C4-2B (cell line): ENCODE results near the gene CEBPE.

ENCODE experiments used
- H3K27ac ChIP-seq: fragments of 450-650 bp; 2 replicates; pipeline ENCODE4 v1.5.1; 2017
- ZFX ChIP-seq: fragments of 450-650 bp; IDR thresholded peaks from 2 replicates; pipeline ENCODE4 v1.6.1; 2017
- TF ChIP-seq, protein P1 (sequence below): fragments of 450-650 bp; conservative IDR thresholded peaks from 2 replicates; pipeline ENCODE4 v1.5.1; 2017; ENCODE audit warnings: mild to moderate bottlenecking

The CEBPE gene

DNA sequence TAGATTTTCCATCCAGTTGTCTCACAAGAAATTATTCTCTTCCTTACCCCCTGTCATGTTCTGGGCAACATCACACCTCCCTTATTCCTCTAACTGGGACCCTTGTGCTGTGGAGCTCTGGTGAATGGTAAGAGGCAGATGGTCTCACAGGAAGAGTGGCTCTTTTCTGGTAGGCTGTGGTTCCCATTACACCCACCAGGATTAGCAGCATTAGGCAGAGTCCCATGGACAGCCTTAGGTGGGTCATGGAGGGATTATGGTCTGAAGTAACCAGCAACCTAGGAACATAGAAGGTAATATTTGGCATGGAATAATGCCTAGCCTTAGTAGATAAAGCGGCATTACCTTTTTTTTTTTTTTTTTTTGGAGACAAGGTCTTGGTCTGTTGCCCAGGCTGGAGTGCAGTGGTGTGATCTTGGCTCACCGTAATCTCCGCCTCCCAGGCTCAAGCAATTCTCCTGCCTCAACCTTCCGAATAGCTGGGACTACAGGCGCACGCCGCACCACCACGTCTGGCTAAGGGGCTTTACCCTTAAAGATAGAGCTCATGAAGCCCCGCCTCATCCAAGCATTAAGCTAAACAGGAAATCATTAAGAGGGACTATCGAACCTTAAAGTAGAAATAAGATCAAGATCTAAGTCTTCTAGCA, 19.7 kb downstream of the CEBPE start:
- no peak overlapping the region for H3K27ac ChIP-seq
- no peak for TF ChIP-seq ZFX

DNA sequence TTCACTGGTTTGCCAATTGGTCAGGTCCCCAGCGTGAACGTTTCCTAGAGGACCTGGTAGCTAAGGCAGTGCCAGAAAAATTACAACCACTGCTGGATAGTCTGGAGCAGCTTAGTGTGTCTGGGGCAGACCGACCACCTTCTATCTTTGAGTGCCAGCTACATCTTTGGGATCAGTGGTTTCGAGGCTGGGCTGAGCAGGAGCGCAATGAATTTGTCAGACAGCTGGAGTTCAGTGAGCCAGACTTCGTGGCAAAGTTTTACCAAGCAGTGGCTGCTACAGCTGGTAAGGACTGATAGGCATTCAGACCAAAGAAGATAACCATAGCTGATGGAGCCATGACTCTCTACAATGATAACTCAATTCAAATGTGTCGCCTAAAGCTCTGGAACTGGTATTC, 21.3 kb downstream of the CEBPE start:
- H3K27ac ChIP-seq = no peak overlapping the region
- TF ChIP-seq, protein P1, sequence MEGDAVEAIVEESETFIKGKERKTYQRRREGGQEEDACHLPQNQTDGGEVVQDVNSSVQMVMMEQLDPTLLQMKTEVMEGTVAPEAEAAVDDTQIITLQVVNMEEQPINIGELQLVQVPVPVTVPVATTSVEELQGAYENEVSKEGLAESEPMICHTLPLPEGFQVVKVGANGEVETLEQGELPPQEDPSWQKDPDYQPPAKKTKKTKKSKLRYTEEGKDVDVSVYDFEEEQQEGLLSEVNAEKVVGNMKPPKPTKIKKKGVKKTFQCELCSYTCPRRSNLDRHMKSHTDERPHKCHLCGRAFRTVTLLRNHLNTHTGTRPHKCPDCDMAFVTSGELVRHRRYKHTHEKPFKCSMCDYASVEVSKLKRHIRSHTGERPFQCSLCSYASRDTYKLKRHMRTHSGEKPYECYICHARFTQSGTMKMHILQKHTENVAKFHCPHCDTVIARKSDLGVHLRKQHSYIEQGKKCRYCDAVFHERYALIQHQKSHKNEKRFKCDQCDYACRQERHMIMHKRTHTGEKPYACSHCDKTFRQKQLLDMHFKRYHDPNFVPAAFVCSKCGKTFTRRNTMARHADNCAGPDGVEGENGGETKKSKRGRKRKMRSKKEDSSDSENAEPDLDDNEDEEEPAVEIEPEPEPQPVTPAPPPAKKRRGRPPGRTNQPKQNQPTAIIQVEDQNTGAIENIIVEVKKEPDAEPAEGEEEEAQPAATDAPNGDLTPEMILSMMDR = no peak
- TF ChIP-seq ZFX = no peak

GRCh38 chr14:23095196-23096108, 23.6 kb downstream of the CEBPE start, which contains the start of gene C14orf119:
Gene C14orf119 (plus strand): TSS chr14:23095505. CDS start chr14:23097659, 2,154 bp downstream.
- TF ChIP-seq, protein P1 = no peak
- TF ChIP-seq ZFX = no peak
- H3K27ac ChIP-seq = peak within 1 kb of the TSS; percentile 87

GRCh38 chr14:23094666-23095195, 24.3 kb downstream of the CEBPE start, which contains the start of gene ACIN1:
Gene ACIN1 (minus strand): TSS chr14:23095136. CDS start chr14:23095112, 24 bp downstream.
- TF ChIP-seq, protein P1 = no peak; the same call in 1 of the 2 replicates
- no peak for TF ChIP-seq ZFX

DNA sequence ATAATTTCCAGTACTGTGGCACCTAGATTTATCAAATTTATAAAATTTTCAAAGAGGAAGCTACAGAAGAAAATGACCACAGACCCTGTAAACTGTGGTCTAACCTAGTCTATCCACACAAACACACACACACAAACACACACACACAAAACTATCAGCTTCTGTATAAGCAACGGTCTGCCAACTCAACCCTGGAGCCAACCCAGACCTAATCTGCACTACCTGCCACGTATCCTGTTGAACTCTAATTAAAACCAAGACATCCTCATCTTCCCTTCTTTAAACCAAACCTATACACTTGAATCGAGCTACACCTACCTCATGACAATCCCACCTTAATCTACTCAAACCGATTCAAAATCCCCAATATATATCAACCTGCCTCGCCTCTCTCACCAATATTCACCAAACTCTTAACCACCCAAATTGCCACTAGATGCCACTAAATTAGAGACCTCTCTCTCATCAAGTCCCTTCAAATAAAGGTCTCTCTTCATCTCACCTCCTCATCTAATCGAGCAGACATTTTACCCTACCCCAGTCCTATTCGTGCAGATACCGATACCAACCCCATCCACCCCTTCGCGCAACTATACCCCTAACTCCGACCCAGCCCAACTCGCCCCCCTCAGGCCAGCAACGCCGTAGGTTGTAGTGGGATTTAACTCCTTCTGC, 24.9 kb downstream of the CEBPE start:
- TF ChIP-seq, protein P1 = no peak; the same call in 1 of the 2 replicates
- no peak for TF ChIP-seq ZFX
- peak overlapping the region; percentile 87 for H3K27ac ChIP-seq

More at GRCh38 chr14:23094666-23095195, 24.3 kb downstream of the CEBPE start, which contains the start of gene ACIN1:
- peak within 1 kb of the TSS; percentile 87 for H3K27ac ChIP-seq

- H3K27ac ChIP-seq = no peak overlapping the region
- TF ChIP-seq, protein P1 = no peak
- TF ChIP-seq ZFX = no peak
Observed at GRCh38 chr14:23093526-23093925, 25.5 kb downstream of the CEBPE start.

- no peak overlapping the region for H3K27ac ChIP-seq
- TF ChIP-seq, protein P1 = no peak
- TF ChIP-seq ZFX = no peak
Observed at GRCh38 chr14:23093104-23093503, 26.0 kb downstream of the CEBPE start.
